ENCODE data around the gene PTTG1. TPM values are rescaled to one million over a fixed set of nuclear protein-coding genes. Genes with fewer than 3 reads are reported as not detected.

The PTTG1 gene
- total RNA-seq, 2 donors from 2014 or later = 112 to 137 TPM

GRCh38 chr5:160473681-160474080 is 52.0 kb downstream of the PTTG1 start:
- no peak for ATAC-seq (replicated peaks in 1 of 2)
- Mint-ChIP-seq H3K36me3 (ENCODE audit: insufficient read depth in 2 of 2) (peaks cover 14 to 48% of the 10 kb centered on the region in 2 donors), H3K27ac (peak overlapping the region; percentile 87), H3K27me3 (ENCODE audit: low read depth) (no peaks in the 10 kb centered on the region), H3K9me3 (no peaks in the 10 kb centered on the region), H3K4me3 (peak overlapping the region; percentile 68 to 81), H3K4me1 (ENCODE audit: low read depth) (peaks cover 74% of the 10 kb centered on the region)
- DNase-seq = no peak

GRCh38 chr5:160474084-160474483 is 52.4 kb downstream of the PTTG1 start:
- H3K4me1 Mint-ChIP-seq (ENCODE audit: low read depth) = peaks cover 76% of the 10 kb centered on the region

GRCh38 chr5:160475864-160476438 is 54.3 kb downstream of the PTTG1 start:
- ATAC-seq (replicated peaks in 1 of 2) (no peak), DNase-seq (no peak)
- H3K9me3 Mint-ChIP-seq = no peaks in the 10 kb centered on the region
- no peak overlapping the region for H3K27ac Mint-ChIP-seq
- H3K4me3 Mint-ChIP-seq = peak overlapping the region; percentile 35 to 66
- peaks cover 12 to 41% of the 10 kb centered on the region in 2 donors for H3K36me3 Mint-ChIP-seq (ENCODE audit: insufficient read depth in 2 of 2)
- peaks cover 83% of the 10 kb centered on the region for H3K4me1 Mint-ChIP-seq (ENCODE audit: low read depth)
- H3K27me3 Mint-ChIP-seq (ENCODE audit: low read depth) = no peaks in the 10 kb centered on the region

More at GRCh38 chr5:160474084-160474483, 52.4 kb downstream of the PTTG1 start:
- Mint-ChIP-seq H3K27ac (peak overlapping the region; percentile 87), H3K4me3 (peak overlapping the region; percentile 68 to 81), H3K36me3 (ENCODE audit: insufficient read depth in 2 of 2) (peaks cover 13 to 46% of the 10 kb centered on the region in 2 donors), H3K27me3 (ENCODE audit: low read depth) (no peaks in the 10 kb centered on the region), H3K9me3 (no peaks in the 10 kb centered on the region)
- DNase-seq (no peak), ATAC-seq (replicated peaks in 1 of 2) (peak in 1 of 2 donors; percentile 52)

GRCh38 chr5:160477266-160477970 is 55.8 kb downstream of the PTTG1 start:
- Mint-ChIP-seq H3K4me1 (ENCODE audit: low read depth) (peaks cover 74% of the 10 kb centered on the region), H3K27me3 (ENCODE audit: low read depth) (no peaks in the 10 kb centered on the region), H3K27ac (peak overlapping the region; percentile 87), H3K36me3 (ENCODE audit: insufficient read depth in 2 of 2) (peaks cover 14 to 39% of the 10 kb centered on the region in 2 donors), H3K9me3 (no peaks in the 10 kb centered on the region), H3K4me3 (peak overlapping the region; percentile 56 to 68)
- DNase-seq (no peak), ATAC-seq (replicated peaks in 1 of 2) (no peak)

GRCh38 chr5:160478163-160478562 is 56.5 kb downstream of the PTTG1 start:
- no peak for DNase-seq
- H3K9me3 Mint-ChIP-seq = no peaks in the 10 kb centered on the region
- H3K27me3 Mint-ChIP-seq (ENCODE audit: low read depth) = no peaks in the 10 kb centered on the region
- H3K27ac Mint-ChIP-seq = peak overlapping the region; percentile 0
- peaks cover 14 to 36% of the 10 kb centered on the region in 2 donors for H3K36me3 Mint-ChIP-seq (ENCODE audit: insufficient read depth in 2 of 2)
- H3K4me1 Mint-ChIP-seq (ENCODE audit: low read depth) = peaks cover 70% of the 10 kb centered on the region
- peak overlapping the region; percentile 16 to 43 for H3K4me3 Mint-ChIP-seq
- no peak for ATAC-seq (replicated peaks in 1 of 2)

Other genes starting within 250 kb of the PTTG1 start
- gene FABP6, start 192.3 kb upstream of the PTTG1 start, total RNA-seq = not detected
- gene CCNJL, start 109.3 kb upstream of the PTTG1 start, total RNA-seq = not detected
- gene C1QTNF2, start 51.2 kb upstream of the PTTG1 start, total RNA-seq = not detected
- gene FAM200C, start 21.8 kb upstream of the PTTG1 start, total RNA-seq = under 1 TPM; 0.46 to 0.89 TPM
- gene SLU7, start 2.8 kb upstream of the PTTG1 start, total RNA-seq = 10 to 100 TPM; 50.9 to 55.7 TPM

All from activated T-cell treated with anti-CD3 and anti-CD28 coated beads, Interleukin-2, amount 50 U/mL, for 72 hours (primary cell).